Activated CD4-positive, alpha-beta T cell treated with anti-CD3 and anti-CD28 coated beads for 4 hours (primary cell): Measurements from ENCODE around the gene NAV3.
"Not testable (repeated sequence)": the region's sequence is repeated elsewhere in the genome, so short reads cannot be mapped to it uniquely, and the experiment has no call there.

Experiments used
- DNase-seq, 2 donors: peaks; one replicate each; pipeline ENCODE4 v3.0.0-alpha.2; 2020

NAV3 gene

GRCh38 chr12:78057075-78057474 is 226.4 kb downstream of the NAV3 start:
- DNase-seq, result no peak

- no peak for DNase-seq
These were observed 229.5 kb downstream of the NAV3 start for GRCh38 chr12:78060186-78060585.

- no peak for DNase-seq
These were observed 232.1 kb downstream of the NAV3 start for GRCh38 chr12:78062786-78063185.

- DNase-seq, result no peak
These were observed 251.1 kb downstream of the NAV3 start for GRCh38 chr12:78081590-78082314.

- no peak for DNase-seq
These were observed 255.0 kb downstream of the NAV3 start for GRCh38 chr12:78085542-78086182.

- no peak for DNase-seq
These were observed 256.1 kb downstream of the NAV3 start for GRCh38 chr12:78086553-78087362.

- no peak for DNase-seq
These were observed 256.6 kb downstream of the NAV3 start for GRCh38 chr12:78087363-78087675.

- no peak for DNase-seq
These were observed 257.7 kb downstream of the NAV3 start for GRCh38 chr12:78088391-78088832.

- DNase-seq, result no peak
These were observed 259.6 kb downstream of the NAV3 start for GRCh38 chr12:78090266-78090665.

- no peak for DNase-seq
These were observed 264.9 kb downstream of the NAV3 start for GRCh38 chr12:78095623-78096022.

- no peak for DNase-seq
These were observed 266.4 kb downstream of the NAV3 start for GRCh38 chr12:78096909-78097597.

- no peak for DNase-seq
These were observed 269.1 kb downstream of the NAV3 start for GRCh38 chr12:78099806-78100205.

- DNase-seq, result no peak
These were observed 270.6 kb downstream of the NAV3 start for GRCh38 chr12:78101113-78101876.

GRCh38 chr12:78101946-78102635 is 271.4 kb downstream of the NAV3 start:
- no peak for DNase-seq

- not testable (repeated sequence) for DNase-seq
These were observed 272.1 kb downstream of the NAV3 start for GRCh38 chr12:78102801-78103200.

GRCh38 chr12:78115889-78116288 is 285.2 kb downstream of the NAV3 start:
- DNase-seq, result no peak

- no peak for DNase-seq
These were observed 287.3 kb downstream of the NAV3 start for GRCh38 chr12:78118036-78118435.

GRCh38 chr12:78118486-78118885 is 287.8 kb downstream of the NAV3 start:
- no peak for DNase-seq

- DNase-seq, result no peak
These were observed 288.7 kb downstream of the NAV3 start for GRCh38 chr12:78119351-78119918.

- no peak for DNase-seq
These were observed 289.6 kb downstream of the NAV3 start for GRCh38 chr12:78120306-78120705.

- no peak for DNase-seq
These were observed 290.3 kb downstream of the NAV3 start for GRCh38 chr12:78120866-78121560.
